Subcutaneous adipose tissue (tissue), 4 donors: ENCODE data around the gene TRAM2. TPM values are rescaled to one million over a fixed set of nuclear protein-coding genes. Genes with fewer than 3 reads are reported as not detected.

Experiments used
- CTCF ChIP-seq: fragments of 450-650 bp; IDR thresholded peaks from one replicate; pipeline ENCODE4 v1.5.1; 2016; ENCODE audit warnings: low read depth, mild to moderate bottlenecking, control low read depth, antibody characterized with exemption, moderate library complexity
- total RNA-seq, 4 donors: library from RNA; depleted of rRNA; stranded (reverse); fragments of >200 nt; gene quantifications; one replicate each; pipeline ENCODE4 v1.1.0, GENCODE V29; 2016

TRAM2 gene
- total RNA-seq, 4 donors from 2014 or later: 18.3 to 39.1 (median 27.6) TPM

DNA sequence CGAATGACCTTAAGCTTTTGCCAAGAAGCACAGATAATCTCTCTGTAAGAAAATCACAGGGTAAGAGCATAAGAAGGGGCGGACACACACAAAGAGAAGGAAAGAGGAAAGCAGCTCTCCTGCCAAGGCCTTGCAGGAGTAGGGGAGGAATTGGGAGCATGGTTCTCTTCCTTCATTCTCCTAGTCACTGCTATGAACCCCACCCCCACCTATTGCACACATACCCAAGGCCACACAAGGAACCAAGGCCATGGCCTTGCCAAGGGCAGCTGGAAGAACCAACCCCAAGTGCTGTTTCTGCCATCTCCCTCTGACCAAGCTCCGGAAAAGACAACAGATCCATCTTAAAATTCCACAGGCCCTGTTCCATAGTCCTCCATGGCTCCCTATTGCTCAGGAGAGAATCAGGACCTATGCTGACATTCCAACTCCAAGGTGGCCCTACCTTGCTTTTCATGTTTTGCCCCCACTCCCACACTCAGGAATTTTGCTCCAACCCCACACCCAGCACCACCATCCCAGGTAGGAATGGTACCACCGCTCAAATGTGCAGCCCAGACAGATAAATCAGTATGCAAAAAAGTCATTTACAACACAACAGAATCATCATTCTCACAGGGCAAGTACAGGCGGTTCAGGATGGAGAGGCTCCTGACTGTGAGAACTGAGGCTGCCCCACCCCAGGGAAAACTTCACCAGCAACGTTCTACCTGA lies 31.3 kb downstream of the TRAM2 start:
- TF ChIP-seq CTCF: no peak

GRCh38 chr6:52544602-52545405 lies 32.1 kb downstream of the TRAM2 start:
- no peak for TF ChIP-seq CTCF

DNA sequence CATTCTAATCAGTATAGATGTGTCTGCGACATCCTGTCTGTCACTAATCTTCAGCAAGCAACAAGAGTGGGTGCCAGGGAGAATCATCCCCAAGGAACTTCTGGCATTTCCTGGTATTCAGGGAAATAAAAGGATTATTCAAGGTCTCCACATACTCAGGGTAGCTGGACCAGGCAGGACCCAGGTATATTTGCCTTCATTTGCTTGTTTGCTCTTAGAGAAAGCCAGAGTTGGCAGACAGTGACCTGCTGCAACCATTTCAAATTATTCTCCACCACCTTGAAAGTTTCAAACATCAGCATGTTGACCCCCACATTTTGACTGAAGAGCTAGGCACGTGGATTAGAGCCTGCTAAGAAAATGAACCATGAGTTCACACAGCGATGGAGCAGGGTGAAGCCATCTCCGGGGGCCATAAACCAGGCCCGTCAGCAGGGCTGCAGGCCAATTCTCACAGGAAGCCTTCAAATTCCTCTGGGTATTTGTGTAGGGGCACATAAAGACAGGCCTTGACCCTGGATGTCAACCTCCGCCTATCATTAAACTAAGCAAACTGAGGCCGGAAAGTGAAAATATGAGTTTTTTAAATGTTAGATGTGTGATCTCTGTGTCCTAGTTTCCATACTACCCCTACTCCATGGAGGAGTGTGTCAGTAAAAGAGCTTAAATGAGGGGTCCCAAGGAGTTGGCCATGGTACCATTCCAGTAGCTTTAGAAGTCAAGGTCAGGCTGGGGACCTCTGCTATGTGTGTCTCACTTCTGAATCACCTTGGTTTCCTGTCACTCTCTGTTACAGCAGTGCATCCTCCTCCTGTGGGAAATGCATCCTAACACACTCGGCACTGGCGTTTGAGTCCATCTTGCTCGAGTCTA lies 32.9 kb downstream of the TRAM2 start:
- no peak for TF ChIP-seq CTCF

DNA sequence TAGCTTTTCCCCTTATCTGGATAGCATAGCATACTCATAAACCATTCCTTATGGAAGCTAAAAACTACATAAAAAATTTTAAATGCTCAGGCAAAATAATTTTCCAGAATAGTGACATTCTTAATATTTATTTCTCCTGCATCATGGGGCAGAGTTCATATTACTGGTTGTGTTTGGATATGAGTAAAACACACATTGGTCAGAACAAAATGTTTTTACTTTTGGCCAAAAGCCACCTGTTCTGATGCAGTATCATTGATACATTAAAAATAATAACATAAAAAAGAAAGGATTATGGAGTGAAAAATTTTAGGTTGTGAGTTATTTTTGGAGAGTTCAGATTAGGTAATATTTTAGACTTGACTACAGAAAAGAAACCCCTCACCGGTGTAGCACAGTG lies 33.6 kb downstream of the TRAM2 start:
- no peak for TF ChIP-seq CTCF

GRCh38 chr6:52541135-52541534 lies 35.7 kb downstream of the TRAM2 start:
- TF ChIP-seq CTCF: no peak

- no peak for TF ChIP-seq CTCF
These were observed 36.5 kb downstream of the TRAM2 start for GRCh38 chr6:52540286-52540902.
